GM18519 (cell line): ENCODE data around the gene LPCAT3.
"Not testable (repeated sequence)": the region's sequence is repeated elsewhere in the genome, so short reads cannot be mapped to it uniquely, and the experiment has no call there.

ENCODE experiments used
- ATAC-seq: cut with Tn5 transposase; IDR thresholded peaks from one replicate; pipeline ENCODE4 v1.9.1; 2021; ENCODE audit warnings: mild to moderate bottlenecking, moderate library complexity; ENCODE audit not compliant: unreplicated experiment, low FRiP score

The LPCAT3 gene

DNA sequence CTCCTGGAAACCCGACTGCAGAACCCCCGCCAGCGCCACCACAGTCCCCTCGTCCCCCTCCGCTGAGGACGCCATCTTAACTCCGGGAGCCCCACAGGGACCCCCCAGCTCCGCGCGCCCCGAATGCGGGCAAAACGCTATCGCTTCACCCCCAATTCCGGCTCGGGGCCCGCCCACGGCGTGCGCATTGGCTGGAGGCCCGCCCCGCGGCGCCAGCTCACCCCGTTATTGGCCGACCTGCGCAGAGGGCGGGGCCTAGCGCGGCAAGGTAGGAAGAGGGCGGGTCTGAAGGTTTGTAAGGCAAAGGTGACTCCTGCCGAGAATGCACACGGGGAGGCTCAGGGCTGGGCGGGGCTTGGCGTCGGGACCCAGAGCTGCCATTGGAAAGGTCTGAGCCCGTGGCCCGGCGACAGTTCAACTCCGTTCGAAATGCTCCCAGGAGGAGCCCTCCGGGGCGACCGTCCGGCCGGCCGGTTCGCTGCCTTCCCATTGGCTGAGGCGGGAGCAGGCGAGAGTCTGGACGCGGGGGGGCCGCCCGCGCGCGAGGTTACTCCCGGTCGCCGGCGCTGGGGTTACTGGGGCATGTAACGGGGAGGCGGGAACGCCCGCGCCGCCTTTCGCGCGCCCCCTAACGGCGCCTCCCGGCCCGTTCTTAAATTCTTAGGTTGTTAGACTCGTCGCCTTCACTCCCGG, at the start of gene LPCAT3:
TSS of gene LPCAT3 (minus strand) at position 127 of the 693 bp plus-strand sequence. CDS start at position 75, 52 bp downstream.
- peak; percentile 75 for ATAC-seq

GRCh38 chr12:7067096-7067495, 48.8 kb upstream of the LPCAT3 start:
- no peak for ATAC-seq

GRCh38 chr12:7066596-7066995, 48.3 kb upstream of the LPCAT3 start:
- ATAC-seq, result no peak

DNA sequence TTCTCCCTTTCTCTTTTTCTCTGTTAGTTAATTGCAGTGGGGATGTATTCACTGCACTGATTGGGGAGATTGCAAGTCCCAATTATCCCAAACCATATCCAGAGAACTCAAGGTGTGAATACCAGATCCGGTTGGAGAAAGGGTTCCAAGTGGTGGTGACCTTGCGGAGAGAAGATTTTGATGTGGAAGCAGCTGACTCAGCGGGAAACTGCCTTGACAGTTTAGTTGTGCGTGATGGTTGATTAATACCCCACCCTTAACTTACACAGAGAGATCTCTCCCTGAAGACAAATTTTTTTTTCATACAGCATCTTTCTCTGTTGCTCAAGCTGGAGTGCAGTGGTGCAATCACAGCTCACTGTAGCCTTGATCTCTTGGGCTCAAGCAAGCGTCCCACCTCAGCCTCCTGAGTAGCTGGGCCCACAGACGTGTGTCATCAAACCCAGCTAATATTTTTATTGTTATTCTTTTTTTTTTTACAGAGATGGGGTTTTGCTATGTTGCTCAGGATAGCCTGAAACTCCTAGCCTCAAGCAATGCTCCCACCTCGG, 46.9 kb upstream of the LPCAT3 start:
- no peak for ATAC-seq

DNA sequence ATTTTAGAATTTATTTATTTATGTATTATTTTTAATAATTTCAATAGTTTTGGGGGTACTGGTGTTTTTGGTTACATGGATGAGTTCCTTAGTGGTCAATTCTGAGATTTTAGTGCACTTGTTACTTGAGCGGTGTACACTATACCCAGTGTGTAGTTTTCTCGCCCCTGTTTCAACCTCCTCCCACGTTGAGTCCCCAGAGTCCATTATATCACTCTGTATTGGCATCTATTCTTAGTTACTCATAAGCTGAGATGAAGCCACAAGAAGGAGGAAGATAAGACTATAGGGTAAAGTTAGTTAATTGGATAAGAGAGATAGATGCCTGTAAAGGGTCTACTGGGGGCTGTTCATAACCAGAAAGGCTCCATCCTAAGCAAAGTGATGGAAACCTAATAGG, 46.2 kb upstream of the LPCAT3 start:
- ATAC-seq, result no peak

GRCh38 chr12:7061596-7061995, 43.3 kb upstream of the LPCAT3 start:
- no peak for ATAC-seq

DNA sequence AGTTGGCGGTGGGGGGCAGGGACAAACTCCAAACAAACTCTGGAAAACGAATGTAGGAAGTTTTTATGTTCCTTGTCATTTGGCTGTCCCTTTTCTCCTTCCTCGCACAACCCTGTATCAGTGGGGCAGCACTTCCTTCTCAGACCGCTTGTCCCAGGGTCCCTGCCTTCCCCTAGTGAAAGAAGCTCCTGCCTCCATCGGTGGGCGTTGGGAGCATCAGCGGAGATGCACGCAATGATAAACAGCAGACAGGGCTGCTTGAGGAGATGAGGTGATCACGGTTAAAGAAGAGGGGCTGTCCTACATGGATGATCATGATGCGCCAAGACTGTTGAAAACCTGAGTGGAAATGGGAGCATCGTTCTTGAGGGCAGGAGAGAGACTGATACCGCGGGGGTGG, 42.9 kb upstream of the LPCAT3 start:
- no peak for ATAC-seq

DNA sequence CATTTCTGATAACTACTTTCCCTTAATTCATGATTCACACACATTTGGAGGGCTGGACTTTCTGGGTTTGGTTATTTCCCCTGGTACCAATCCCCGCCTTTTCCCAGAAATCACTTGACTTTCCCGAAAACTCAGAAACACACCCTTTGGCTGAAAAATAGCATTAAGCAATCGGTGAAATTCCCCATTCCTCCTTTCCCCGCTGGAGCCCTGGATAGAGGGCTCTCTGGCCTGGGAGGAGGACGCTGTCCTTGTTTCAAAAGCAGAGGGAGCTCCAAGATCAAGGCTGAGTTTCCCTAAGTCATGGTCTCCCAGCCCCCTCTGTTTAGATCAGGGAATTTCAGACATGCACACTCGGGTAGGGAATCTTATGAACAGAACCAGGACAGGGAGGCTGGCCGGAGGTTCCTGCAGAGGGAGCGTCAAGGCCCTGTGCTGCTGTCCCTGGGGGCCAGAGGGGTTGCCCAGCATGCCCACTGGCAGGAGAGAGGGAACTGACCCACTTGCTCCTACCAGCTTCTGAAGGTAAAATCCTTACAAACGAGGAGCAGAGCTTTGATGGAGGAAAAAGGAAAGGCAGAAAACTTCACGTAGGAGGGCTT, 42.2 kb upstream of the LPCAT3 start, which contains the start of gene C1S:
TSS of gene C1S (plus strand) at position 366 of the 602 bp plus-strand sequence. CDS start 1,195 bp downstream, outside the sequence.
- ATAC-seq, result no peak

DNA sequence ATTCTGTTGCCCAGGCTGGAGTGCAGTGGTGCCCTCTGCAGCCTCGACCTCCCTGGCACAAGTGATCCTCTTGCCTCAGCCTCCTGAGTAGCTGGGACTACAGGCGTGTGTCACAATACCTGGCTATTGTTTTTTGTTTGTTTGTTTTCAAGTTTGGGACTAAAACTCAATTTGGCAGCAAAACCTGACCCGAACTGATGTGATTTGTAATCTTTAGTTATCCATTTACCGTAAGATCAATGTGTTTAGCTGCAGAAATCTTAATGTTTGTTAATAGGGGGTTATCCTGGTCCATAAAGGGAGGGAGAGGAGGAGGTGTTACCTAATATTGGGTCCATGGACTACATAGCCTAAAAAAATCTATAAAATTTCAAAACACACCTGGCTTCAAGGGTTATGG, 41.5 kb upstream of the LPCAT3 start:
- ATAC-seq, result no peak

DNA sequence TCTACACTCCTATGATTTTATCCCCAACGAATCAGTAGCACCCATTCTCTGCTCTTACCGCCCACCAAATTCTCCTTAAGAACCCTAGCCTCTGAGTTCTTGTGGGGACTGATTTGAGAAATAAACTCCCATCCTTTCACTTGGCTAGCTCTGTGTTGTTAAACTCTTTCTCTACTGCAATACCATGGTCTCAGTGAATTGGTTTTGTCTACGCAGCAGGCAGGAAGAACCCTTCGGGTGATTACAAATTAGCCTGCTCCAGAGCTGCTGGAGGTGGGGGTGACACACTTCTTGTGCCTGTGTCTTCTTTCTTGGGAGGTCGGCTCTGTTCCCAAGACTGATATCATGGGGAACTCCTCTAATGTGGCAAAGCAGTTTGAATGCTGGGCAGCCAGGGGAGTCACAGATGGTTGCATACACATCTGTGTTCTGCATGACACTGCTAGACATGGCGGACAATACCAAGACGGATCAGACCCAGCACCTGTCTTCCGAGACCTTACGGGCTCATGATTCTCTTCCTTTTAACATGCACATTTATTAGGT, 40.6 kb upstream of the LPCAT3 start:
- ATAC-seq, result no peak

- ATAC-seq, result no peak
Measured at GRCh38 chr12:7058163-7058845, 40.0 kb upstream of the LPCAT3 start.

GRCh38 chr12:7055736-7056135, 37.5 kb upstream of the LPCAT3 start:
- not testable (repeated sequence) for ATAC-seq

GRCh38 chr12:7054925-7055324, 36.6 kb upstream of the LPCAT3 start:
- ATAC-seq, result no peak

- not testable (repeated sequence) for ATAC-seq
Measured at GRCh38 chr12:7049973-7050372, 31.7 kb upstream of the LPCAT3 start.

GRCh38 chr12:7049445-7049951, 31.2 kb upstream of the LPCAT3 start:
- ATAC-seq, result not testable (repeated sequence)

- ATAC-seq, result no peak
Measured at GRCh38 chr12:7047306-7047705, 29.0 kb upstream of the LPCAT3 start.

DNA sequence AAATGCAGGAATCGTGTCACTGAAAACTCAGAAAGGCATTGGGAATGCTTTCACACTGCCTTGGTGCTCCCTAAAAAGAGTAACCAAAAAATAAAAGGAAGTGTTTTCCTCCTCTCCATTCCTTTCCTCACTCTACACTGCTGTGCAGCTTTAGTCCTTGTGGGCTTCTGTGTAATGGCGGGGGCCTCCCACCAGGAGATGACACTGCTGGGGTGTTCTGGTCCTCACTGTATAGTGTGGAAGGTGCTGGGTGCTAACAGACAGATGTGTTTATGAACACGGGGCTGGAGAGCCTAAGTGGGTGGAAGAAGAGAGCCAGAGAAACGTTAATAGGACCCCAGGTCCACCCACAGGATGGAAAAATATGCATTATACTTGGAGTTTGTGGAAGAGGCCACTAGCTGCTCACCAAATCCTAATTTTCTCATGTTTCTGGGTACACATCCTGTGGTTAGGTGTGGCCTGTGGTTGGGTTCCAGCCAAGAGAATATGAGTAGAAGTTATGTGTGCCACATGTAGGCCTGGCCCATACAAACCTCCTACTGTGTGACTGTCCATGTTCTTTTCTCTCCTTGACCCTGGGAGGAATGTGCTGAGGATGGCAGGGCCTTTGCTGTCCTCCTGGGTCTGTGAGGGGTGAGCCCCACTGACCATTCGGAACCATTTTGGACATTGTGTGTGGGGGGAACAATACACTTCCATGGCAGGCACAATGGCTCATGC, 28.3 kb upstream of the LPCAT3 start:
- no peak for ATAC-seq

- ATAC-seq, result no peak
Measured at GRCh38 chr12:7045913-7046312, 27.6 kb upstream of the LPCAT3 start.

DNA sequence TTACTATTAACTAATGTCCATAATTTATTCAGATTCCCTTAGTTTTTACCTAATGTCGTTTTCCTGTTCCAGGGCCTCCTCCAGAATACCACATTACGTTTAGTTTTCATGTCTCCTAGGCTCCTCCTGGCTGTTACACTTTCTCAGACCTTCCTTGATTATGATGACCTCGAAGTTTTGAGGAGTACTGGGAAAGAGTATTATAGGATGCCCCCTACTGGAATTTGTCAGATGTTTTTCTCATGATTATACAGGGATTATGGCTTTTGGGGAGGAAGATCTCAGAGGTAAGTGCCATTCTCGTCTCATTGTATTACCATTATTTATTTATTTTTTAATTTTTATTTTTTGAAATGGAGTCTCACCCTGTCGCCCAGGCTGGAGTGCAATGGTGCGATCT, 24.6 kb upstream of the LPCAT3 start:
- no peak for ATAC-seq

DNA sequence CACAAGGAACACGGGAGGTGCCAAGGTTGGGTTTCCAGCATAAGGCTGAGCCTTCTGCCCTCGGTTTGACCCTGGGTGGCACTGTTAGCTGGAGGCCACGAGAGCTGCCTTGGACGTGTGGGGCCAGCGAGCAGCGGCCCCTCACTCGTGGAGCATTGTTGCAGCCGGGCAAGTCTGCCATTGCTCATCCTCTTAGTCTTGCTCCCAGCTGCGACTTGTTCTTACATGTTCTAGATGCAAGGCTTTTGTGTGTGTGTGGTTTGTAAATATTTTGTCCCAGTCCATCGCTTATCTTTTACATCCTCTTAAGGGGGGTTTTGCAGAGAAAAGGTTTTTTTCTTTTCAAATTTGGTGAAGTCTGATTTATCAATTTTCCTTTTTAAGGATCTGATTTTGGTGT, 21.1 kb upstream of the LPCAT3 start:
- ATAC-seq, result no peak
